ENCODE data around the gene TENT5A. TPM values are rescaled to one million over a fixed set of nuclear protein-coding genes. Genes with fewer than 3 reads are reported as not detected.
A peak's percentile ranks its signal among the peaks of the same experiment; 100 is the strongest.

The TENT5A gene
- total RNA-seq (4.8 TPM), polyA plus RNA-seq (1 to 10 TPM; 1.2 to 4.1 (median 3.2) TPM)

DNA sequence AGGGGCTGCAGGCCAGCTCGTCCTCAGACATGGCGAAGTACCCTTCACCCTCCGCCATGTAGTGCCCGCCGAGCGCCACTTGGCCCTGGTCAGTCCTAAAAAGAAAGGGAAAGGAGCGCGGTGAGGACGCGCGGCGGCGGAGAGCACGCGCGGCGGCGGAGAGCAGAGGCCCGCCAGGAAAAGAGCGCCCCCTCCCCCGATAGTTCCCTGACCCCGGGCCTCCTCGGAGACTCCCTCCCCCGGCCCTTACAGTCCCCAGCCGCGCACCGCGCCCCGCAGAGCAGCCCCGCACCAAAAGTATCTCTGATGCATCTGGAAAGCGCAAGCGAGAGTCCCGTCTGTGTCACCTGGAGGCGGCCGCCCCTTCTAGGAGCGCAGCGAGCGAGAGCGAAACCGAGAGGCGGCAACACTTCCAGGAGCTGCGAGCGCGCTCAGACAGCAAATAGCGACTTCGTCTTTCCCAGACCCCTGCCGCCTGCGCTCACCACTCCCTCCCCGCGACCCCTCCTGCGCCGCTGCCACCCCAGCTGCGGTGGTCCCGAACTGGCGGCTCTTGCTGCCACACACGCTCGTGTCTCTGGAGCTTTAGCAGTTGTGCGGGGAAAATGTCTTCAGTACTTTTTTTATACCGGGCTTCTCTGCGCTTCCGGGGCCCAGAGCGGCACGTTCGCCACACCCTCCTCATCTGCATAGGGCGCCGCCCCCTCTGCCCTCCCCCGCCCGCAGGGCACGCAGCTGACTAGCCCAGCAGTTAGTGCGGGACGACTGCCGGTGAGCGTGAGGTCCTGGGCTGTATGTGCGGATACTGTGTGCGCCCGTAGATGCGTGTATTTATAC, at the start of gene TENT5A:
Gene TENT5A, minus strand, starts transcription at position 598 of the 837 bp plus-strand sequence. Its CDS starts 540 bp downstream, at position 58.
- H3K4me3 ChIP-seq (ENCODE audit: low read depth, low read length) = peak within 1 kb of the TSS; percentile 86
- Mint-ChIP-seq H3K27ac (peak within 1 kb of the TSS; percentile 93 to 96 (median 95)), H3K9me3 (peaks cover 0 to 2% (median 0%) of the 10 kb centered on the region in 7 donors), H3K4me1 (peaks cover 0 to 47% (median 38%) of the 10 kb centered on the region in 4 donors), H3K27me3 (peaks cover 47% of the 10 kb centered on the region), H3K36me3 (peaks cover 7% of the 10 kb centered on the region), H3K4me3 (peak within 1 kb of the TSS; percentile 96 to 100 (median 98))
- H3K27ac ChIP-seq (ENCODE audit: insufficient read depth, low read length, poor library complexity, severe bottlenecking) = peak within 1 kb of the TSS; percentile 78
- H3K9me3 ChIP-seq (ENCODE audit: control insufficient read depth in 2 of 2, low read length in 2 of 2) = no peaks in the 10 kb centered on the region
- peaks cover 16% of the 10 kb centered on the region for H3K4me1 ChIP-seq (ENCODE audit: control insufficient read depth, insufficient read depth, low read length, poor library complexity, severe bottlenecking)
- peaks cover 5% of the 10 kb centered on the region for H3K27me3 ChIP-seq (ENCODE audit: control insufficient read depth, insufficient read depth, low read length)
- DNase-seq (peak; percentile 74 to 91 (median 87)), ATAC-seq (ENCODE audit: low read depth in 2 of 2) (peak; percentile 75 to 80)
- H3K36me3 ChIP-seq (ENCODE audit: control insufficient read depth, insufficient read depth, low read length) = no peaks in the 10 kb centered on the region

DNA sequence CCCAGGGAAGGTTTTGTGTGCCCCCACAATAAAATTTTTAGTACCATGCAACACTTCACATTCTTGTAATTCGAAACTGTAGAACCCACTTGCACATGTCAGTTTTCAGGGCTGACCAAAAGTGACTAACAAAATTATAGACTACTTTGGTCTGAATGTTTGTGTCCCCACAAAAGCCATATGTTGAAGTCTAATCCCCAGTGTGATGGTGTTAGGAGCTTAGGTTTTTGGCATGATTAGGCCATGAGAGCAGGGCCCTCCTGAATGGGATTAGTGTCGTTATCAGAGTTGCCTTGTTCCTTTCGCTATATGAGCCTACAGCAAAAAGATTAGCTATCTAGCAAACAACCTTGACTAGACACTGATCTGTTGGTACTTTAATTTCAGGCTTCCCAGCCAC, 49.0 kb upstream of the TENT5A start:
- peaks cover 0 to 4% (median 0%) of the 10 kb centered on the region in 7 donors for H3K9me3 Mint-ChIP-seq
- Histone ChIP-seq H3K9me3 (ENCODE audit: control insufficient read depth in 2 of 2, low read length in 2 of 2) (no peaks in the 10 kb centered on the region), H3K4me1 (ENCODE audit: control insufficient read depth, insufficient read depth, low read length, poor library complexity, severe bottlenecking) (no peaks in the 10 kb centered on the region), H3K4me3 (ENCODE audit: low read depth, low read length) (no peak overlapping the region), H3K27ac (ENCODE audit: insufficient read depth, low read length, poor library complexity, severe bottlenecking) (no peak overlapping the region), H3K36me3 (ENCODE audit: control insufficient read depth, insufficient read depth, low read length) (no peaks in the 10 kb centered on the region), H3K27me3 (ENCODE audit: control insufficient read depth, insufficient read depth, low read length) (no peaks in the 10 kb centered on the region)
- H3K36me3 Mint-ChIP-seq = no peaks in the 10 kb centered on the region
- no peaks in the 10 kb centered on the region for H3K4me1 Mint-ChIP-seq
- ATAC-seq (ENCODE audit: low read depth in 2 of 2) (no peak), DNase-seq (no peak)
- H3K27me3 Mint-ChIP-seq = no peaks in the 10 kb centered on the region
- no peak overlapping the region for H3K27ac Mint-ChIP-seq
- H3K4me3 Mint-ChIP-seq = no peak overlapping the region

DNA sequence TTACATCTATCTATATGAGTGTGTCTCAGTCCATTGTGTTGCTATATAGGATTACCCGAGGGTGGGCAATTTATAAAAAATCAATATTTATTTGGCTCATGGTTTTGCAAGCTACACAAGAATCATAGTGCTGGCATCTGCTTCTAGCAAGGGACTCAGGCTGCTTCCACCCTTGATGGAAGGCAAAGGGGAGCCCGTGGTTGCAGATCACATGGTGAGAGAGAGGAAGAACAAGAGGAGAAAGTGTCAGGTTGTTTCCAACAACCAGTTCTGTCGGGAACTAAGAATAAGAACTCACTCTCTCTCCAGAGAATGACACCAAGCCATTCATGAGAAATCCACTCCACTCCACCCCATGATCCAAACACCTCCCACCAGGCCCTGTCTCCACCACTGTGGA, 48.2 kb upstream of the TENT5A start:
- H3K9me3 Mint-ChIP-seq = peaks cover 0 to 4% (median 0%) of the 10 kb centered on the region in 7 donors
- Histone ChIP-seq H3K4me1 (ENCODE audit: control insufficient read depth, insufficient read depth, low read length, poor library complexity, severe bottlenecking) (no peaks in the 10 kb centered on the region), H3K27me3 (ENCODE audit: control insufficient read depth, insufficient read depth, low read length) (no peaks in the 10 kb centered on the region), H3K9me3 (ENCODE audit: control insufficient read depth in 2 of 2, low read length in 2 of 2) (no peaks in the 10 kb centered on the region), H3K36me3 (ENCODE audit: control insufficient read depth, insufficient read depth, low read length) (no peaks in the 10 kb centered on the region), H3K4me3 (ENCODE audit: low read depth, low read length) (no peak overlapping the region), H3K27ac (ENCODE audit: insufficient read depth, low read length, poor library complexity, severe bottlenecking) (no peak overlapping the region)
- H3K36me3 Mint-ChIP-seq = no peaks in the 10 kb centered on the region
- H3K4me3 Mint-ChIP-seq = no peak overlapping the region
- no peak for DNase-seq
- no peaks in the 10 kb centered on the region for H3K4me1 Mint-ChIP-seq
- no peak overlapping the region for H3K27ac Mint-ChIP-seq
- ATAC-seq (ENCODE audit: low read depth in 2 of 2) = no peak
- H3K27me3 Mint-ChIP-seq = no peaks in the 10 kb centered on the region

DNA sequence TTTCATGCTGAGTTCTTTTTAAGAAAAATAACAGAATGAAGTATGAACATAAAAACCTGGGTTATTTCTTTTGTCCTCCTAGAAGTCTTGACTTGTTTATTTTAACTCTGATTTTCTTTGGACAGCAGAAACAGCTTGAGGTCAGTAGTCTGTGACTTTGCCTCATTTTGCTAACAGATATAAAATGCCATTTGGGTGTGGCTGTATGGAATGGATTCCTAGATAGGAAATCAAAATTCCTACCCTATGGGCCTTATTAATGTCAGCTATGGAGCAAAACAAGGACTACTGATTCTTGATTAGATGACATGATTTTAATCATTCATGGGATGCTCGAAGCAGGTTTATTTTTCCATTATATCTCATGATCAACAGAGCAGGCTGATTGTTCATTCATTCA, 46.8 kb upstream of the TENT5A start:
- Histone ChIP-seq H3K9me3 (ENCODE audit: control insufficient read depth in 2 of 2, low read length in 2 of 2) (no peaks in the 10 kb centered on the region), H3K27me3 (ENCODE audit: control insufficient read depth, insufficient read depth, low read length) (no peaks in the 10 kb centered on the region), H3K4me3 (ENCODE audit: low read depth, low read length) (no peak overlapping the region), H3K27ac (ENCODE audit: insufficient read depth, low read length, poor library complexity, severe bottlenecking) (no peak overlapping the region), H3K36me3 (ENCODE audit: control insufficient read depth, insufficient read depth, low read length) (no peaks in the 10 kb centered on the region), H3K4me1 (ENCODE audit: control insufficient read depth, insufficient read depth, low read length, poor library complexity, severe bottlenecking) (no peaks in the 10 kb centered on the region)
- H3K27ac Mint-ChIP-seq = no peak overlapping the region
- H3K36me3 Mint-ChIP-seq = no peaks in the 10 kb centered on the region
- H3K27me3 Mint-ChIP-seq = no peaks in the 10 kb centered on the region
- ATAC-seq (ENCODE audit: low read depth in 2 of 2) (no peak), DNase-seq (no peak)
- no peaks in the 10 kb centered on the region for H3K4me1 Mint-ChIP-seq
- no peak overlapping the region for H3K4me3 Mint-ChIP-seq
- peaks cover 0 to 4% (median 0%) of the 10 kb centered on the region in 7 donors for H3K9me3 Mint-ChIP-seq

DNA sequence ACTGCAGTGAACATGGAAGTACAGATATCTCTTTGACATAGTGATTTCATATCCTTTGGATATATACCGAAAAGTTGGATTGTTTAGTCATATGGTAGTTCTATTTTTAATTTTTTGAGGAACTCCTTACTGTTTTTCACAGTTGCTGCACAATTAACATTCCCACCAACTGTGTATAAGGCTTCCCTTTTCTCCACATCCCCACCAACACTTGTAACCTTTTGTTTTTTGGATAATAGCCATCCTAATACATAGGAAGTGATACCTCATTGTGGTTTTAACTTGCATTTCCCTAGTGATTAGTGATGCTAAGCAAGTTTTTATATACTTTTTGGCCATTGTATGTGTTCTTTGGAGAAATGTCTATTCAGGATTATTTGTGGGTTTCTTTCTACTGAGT, 45.1 kb upstream of the TENT5A start:
- no peaks in the 10 kb centered on the region for H3K4me1 ChIP-seq (ENCODE audit: control insufficient read depth, insufficient read depth, low read length, poor library complexity, severe bottlenecking)
- Mint-ChIP-seq H3K36me3 (no peaks in the 10 kb centered on the region), H3K4me3 (no peak overlapping the region), H3K27me3 (no peaks in the 10 kb centered on the region), H3K4me1 (no peaks in the 10 kb centered on the region), H3K27ac (no peak overlapping the region), H3K9me3 (peaks cover 0 to 4% (median 1%) of the 10 kb centered on the region in 7 donors)
- H3K9me3 ChIP-seq (ENCODE audit: control insufficient read depth in 2 of 2, low read length in 2 of 2) = no peaks in the 10 kb centered on the region
- DNase-seq (no peak), ATAC-seq (ENCODE audit: low read depth in 2 of 2) (no peak)
- no peak overlapping the region for H3K4me3 ChIP-seq (ENCODE audit: low read depth, low read length)
- no peak overlapping the region for H3K27ac ChIP-seq (ENCODE audit: insufficient read depth, low read length, poor library complexity, severe bottlenecking)
- no peaks in the 10 kb centered on the region for H3K27me3 ChIP-seq (ENCODE audit: control insufficient read depth, insufficient read depth, low read length)
- H3K36me3 ChIP-seq (ENCODE audit: control insufficient read depth, insufficient read depth, low read length) = no peaks in the 10 kb centered on the region

DNA sequence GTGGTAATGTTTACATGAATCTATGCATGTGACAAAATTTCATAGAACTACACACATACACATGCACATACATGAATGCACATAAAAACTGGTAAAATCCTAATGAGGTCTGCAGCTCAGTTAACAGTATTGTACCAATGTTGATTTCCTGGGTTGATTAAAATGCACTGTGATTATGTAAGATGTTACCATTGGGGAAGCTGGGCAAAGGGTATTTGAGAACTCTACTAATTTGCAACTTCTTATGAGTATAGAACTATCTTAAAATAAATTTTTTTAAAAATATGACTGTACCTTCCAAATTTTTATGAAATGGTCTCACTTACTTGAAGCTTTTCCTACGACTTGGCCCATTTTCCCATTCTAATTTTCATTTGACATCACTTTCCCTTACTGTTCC, 43.4 kb upstream of the TENT5A start:
- no peak for DNase-seq
- no peaks in the 10 kb centered on the region for H3K36me3 ChIP-seq (ENCODE audit: control insufficient read depth, insufficient read depth, low read length)
- no peak overlapping the region for H3K27ac Mint-ChIP-seq
- no peak overlapping the region for H3K4me3 Mint-ChIP-seq
- H3K4me3 ChIP-seq (ENCODE audit: low read depth, low read length) = no peak overlapping the region
- H3K9me3 ChIP-seq (ENCODE audit: control insufficient read depth in 2 of 2, low read length in 2 of 2) = no peaks in the 10 kb centered on the region
- no peaks in the 10 kb centered on the region for H3K27me3 Mint-ChIP-seq
- no peak for ATAC-seq (ENCODE audit: low read depth in 2 of 2)
- no peaks in the 10 kb centered on the region for H3K4me1 ChIP-seq (ENCODE audit: control insufficient read depth, insufficient read depth, low read length, poor library complexity, severe bottlenecking)
- H3K9me3 Mint-ChIP-seq = peaks cover 0 to 4% (median 1%) of the 10 kb centered on the region in 7 donors
- no peaks in the 10 kb centered on the region for H3K36me3 Mint-ChIP-seq
- no peaks in the 10 kb centered on the region for H3K4me1 Mint-ChIP-seq
- H3K27ac ChIP-seq (ENCODE audit: insufficient read depth, low read length, poor library complexity, severe bottlenecking) = no peak overlapping the region
- no peaks in the 10 kb centered on the region for H3K27me3 ChIP-seq (ENCODE audit: control insufficient read depth, insufficient read depth, low read length)

DNA sequence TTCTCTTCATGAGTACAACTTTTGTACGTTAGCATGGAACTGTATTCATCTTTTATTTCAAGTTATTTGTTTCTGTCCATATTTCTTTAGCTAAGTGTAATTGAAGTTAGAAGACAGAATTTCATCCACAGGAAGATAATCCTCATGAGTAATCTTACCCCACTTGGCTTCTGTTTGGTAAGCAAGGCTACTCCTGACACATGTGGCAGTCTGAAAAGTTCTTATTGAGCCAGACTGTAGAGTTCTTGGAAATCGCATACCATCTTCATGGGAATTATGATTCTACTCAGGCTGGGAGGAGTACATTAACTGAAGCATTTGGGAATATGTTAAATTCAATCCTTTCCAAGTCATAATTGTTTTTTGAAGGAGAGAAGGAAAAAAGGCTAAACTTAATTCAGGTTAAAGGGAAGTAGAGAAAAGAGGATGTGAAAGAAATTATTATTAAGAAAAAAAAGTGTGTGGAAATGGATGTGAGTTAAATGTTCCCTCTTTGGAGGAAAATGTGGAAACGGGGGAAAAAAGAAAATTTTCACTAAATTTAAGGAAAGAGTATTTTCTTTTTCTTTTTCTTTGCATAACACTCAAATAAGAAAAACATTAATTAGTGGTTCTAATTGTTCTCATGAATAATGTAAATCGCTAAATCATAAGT, 41.5 kb upstream of the TENT5A start:
- no peaks in the 10 kb centered on the region for H3K4me1 ChIP-seq (ENCODE audit: control insufficient read depth, insufficient read depth, low read length, poor library complexity, severe bottlenecking)
- no peaks in the 10 kb centered on the region for H3K4me1 Mint-ChIP-seq
- H3K27ac ChIP-seq (ENCODE audit: insufficient read depth, low read length, poor library complexity, severe bottlenecking) = no peak overlapping the region
- H3K36me3 Mint-ChIP-seq = no peaks in the 10 kb centered on the region
- H3K4me3 ChIP-seq (ENCODE audit: low read depth, low read length) = no peak overlapping the region
- H3K27me3 ChIP-seq (ENCODE audit: control insufficient read depth, insufficient read depth, low read length) = no peaks in the 10 kb centered on the region
- H3K27me3 Mint-ChIP-seq = no peaks in the 10 kb centered on the region
- H3K27ac Mint-ChIP-seq = no peak overlapping the region
- H3K9me3 Mint-ChIP-seq = peaks cover 0 to 4% (median 1%) of the 10 kb centered on the region in 7 donors
- ATAC-seq (ENCODE audit: low read depth in 2 of 2) (no peak), DNase-seq (no peak)
- no peaks in the 10 kb centered on the region for H3K36me3 ChIP-seq (ENCODE audit: control insufficient read depth, insufficient read depth, low read length)
- no peaks in the 10 kb centered on the region for H3K9me3 ChIP-seq (ENCODE audit: control insufficient read depth in 2 of 2, low read length in 2 of 2)
- H3K4me3 Mint-ChIP-seq = no peak overlapping the region

Measured in CD4-positive, CD25-positive, alpha-beta regulatory T cell (primary cell).